NCI-H446 treated with DMSO at 0.1 percent for 48 hours (cell line): ENCODE measurements around the gene DBP.

Experiments
- DNase-seq: peaks from one replicate; lab custom pipeline; 2025; lab: John Stamatoyannopoulos, UW

The DBP gene

DNA sequence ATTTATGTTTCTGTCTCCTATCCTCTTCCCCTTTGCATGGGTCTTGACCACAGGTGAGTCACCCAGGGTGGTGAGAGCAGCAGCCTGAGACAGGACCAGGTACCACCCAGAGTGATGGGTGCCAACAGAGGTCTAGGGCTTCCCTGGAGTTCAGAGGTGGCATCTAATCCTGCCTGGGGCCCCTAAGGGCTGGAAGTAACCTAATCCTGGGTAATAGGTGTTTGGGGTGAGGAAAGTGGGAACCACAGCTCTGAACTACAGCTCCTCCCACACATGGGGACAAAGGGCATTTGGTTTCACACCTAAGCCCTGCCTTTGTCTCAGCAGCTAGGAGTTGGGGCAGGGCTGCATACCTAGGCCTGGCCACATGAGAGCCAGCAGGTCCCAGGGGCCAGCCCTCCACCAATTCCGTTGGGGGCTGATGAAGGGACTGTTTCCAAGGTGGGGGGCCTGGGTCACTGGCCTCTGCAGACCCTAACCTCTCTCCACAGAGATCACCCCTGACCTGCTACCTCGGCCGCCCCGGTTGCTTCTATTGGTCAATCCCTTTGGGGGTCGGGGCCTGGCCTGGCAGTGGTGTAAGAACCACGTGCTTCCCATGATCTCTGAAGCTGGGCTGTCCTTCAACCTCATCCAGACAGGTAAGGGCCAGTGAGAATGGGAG is 9.8 kb downstream of the DBP start:
- no peak for DNase-seq

DNA sequence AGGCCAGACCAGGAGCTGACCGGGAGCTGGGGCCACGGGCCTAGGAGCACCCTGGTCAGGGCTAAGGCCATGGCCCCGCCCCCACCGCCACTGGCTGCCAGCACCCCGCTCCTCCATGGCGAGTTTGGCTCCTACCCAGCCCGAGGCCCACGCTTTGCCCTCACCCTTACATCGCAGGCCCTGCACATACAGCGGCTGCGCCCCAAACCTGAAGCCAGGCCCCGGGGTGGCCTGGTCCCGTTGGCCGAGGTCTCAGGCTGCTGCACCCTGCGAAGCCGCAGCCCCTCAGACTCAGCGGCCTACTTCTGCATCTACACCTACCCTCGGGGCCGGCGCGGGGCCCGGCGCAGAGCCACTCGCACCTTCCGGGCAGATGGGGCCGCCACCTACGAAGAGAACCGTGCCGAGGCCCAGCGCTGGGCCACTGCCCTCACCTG is 11.3 kb downstream of the DBP start:
- no peak for DNase-seq

DNA sequence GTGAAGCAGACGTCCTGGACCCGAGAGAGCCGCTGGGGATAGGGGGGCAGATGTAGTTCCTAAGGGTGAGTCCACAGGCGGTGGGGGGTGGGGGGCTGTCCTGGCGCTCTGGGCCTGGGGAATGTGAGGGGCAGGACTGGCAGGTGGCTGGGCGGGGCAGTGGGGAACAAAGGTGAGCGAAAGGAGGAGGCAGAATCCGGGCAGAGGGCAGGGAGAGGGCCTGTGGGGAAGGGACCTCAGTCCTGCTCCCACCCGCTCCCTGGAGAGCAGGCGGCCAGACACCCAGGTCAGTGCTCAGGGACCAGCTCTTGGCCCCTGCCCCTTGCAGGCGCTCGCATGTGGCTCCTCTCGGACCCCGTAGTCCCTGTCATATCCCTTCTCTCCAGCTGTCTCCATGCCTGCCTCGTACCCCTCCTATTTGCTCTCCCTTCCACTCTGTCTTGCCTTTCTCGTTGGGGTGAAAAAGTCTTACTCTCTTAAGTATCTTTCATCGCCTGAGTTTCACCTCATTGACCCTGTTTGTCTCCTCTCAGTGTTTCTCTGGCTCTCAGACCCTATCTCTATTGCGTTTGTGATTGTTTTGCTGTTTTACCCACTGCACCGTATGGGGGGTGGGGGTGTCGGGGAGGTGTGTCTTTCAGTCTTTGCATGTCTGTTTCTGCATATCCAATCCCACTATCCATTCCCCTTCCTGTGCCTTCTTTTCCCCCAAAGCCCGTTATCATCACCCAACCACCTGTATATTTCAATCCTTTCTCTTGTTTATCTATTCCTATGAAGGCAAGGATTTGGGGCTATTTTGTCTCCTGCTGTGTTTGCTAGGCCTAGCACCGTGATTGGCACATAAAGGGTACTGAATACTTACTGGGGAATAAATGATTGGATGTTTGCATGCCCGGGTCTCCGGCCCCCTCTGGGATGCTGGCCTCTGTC is 12.1 kb downstream of the DBP start:
- no peak for DNase-seq

DNA sequence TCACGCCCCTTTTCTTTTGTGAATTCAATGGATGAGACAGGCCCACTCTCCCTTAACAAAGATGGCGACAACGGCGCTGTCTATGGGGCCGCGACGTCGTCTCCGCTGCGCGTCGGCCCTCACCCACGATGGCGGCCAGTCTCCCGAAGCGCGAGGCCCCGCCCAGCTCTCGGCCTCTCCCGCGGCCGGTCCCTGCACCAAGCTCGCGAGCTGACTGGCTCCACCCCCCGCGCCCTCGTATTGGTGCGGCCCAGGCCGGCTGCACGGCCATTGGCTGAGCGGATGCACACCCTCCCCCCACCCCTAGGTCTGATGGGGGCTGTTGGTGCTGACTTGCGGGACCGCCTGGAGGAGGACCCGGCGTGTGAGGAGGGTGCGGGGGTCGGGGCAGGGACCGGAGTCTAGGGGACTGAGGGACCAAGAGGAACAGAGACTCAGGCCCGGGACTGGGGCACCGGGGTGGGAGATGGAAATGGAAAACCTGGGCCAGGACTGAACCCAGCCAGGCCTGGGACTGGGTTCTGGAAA is 13.0 kb downstream of the DBP start:
- DNase-seq = peak; percentile 98

DNA sequence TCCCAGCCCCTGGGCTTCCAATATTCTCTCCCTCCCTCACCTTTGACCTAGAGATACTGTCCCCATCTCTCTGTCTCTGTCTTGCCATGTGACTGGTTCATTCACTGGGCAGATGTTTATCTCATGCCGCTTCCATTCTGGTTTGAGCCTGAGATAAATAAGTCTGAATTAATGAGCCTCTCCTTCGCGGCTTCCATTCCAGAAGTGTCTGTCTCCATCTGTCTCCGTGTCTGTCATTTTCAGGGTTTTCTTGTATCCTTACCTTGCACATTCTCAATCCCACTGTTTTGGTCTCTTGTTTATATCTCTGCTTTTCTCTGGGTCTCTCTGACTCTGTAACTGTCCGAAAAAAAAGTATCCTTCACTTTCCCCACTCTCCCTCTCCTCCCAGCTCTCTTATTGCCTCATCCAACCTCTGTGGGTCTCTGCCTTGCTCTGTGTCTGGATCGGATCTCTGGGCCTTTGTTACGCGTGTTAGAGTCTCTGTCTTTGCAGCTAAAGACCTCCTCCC is 13.6 kb downstream of the DBP start:
- no peak for DNase-seq

DNA sequence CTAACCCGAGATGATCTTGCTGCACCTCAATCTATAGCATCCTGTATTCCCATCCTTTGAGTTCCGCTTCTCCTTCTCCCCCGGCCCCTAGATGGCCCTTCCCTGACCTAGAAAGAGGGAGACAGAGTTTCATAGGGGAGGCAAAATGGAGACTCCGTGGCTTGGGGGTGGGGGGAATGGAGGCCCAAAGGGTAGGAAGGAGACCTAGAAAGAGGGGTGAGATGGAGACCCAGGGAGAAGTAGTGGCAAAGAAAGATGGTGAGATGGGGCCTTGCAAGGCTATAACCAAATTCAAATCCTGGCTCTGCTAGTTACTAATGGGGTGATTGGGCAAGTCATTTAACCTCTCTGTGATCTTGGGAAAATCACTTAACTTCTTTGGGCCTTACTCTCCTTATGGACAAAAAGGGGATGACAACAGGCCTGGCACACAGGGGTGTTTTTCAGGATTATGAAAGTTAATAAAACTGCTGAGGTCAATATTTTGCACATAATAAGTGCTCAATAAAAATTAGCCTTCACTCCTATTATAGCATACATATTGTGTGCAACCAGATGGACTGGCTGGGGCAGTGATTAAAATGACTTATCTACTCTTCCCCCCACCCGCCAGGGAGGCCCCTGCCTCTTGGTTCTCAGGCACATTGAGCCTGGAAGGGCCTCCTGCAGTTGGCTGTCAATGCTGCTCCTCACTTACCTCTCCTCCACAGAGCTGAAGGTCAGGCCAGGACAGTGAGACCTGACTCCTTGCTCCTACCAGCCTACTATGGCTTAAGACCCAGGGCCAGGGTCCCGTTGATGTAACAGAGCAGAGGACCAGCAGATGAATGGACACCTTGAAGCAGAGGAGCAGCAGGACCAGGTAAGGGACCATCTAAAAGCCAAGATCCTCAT is 17.2 kb downstream of the DBP start:
- no peak for DNase-seq

DNA sequence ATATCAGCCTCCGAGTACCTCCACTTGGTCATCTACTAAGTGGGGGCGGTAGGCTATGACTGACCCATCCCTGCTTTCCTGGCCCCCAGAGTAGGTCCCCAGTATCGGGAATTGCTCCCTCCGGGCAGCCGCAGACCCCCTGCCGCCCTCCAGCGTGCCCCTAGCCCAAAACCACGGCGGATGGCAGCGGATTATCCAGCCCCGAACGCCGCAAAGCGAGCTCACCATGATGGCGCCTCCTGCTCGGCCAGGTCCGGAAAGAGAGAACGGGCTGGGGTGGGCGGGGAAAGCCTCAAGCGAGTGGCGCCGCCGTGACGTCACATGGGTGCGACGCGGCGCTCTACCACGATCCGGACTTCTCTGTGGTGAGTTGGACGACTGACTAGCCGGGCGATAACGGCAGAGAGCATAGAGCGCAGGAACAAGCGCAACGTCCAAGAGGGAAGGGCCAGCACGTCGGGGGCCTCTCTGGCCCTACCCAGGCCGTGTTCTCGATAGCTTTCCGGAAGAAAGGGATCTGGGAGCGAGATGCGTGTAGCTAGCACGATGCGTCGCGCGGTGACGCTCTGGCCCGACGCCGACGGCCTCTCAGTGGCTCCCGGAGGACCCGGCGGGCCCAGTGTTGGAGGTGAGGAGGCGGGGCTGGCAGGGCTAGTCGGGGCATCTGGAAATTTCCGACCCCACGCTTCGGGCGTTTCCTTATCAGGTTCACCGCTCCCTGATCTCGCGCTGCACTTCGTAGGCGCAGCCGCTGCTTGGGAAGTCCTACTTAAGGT is 18.1 kb downstream of the DBP start, which contains the start of the genes RPL18 and SPHK2:
TSS of gene RPL18 (minus strand) at position 263 of the 776 bp plus-strand sequence. CDS start at position 228, 35 bp downstream.
TSS of gene SPHK2 (plus strand) at position 591 of the 776 bp plus-strand sequence. CDS start 1,009 bp downstream, outside the sequence.
- peak; percentile 100 for DNase-seq

DNA sequence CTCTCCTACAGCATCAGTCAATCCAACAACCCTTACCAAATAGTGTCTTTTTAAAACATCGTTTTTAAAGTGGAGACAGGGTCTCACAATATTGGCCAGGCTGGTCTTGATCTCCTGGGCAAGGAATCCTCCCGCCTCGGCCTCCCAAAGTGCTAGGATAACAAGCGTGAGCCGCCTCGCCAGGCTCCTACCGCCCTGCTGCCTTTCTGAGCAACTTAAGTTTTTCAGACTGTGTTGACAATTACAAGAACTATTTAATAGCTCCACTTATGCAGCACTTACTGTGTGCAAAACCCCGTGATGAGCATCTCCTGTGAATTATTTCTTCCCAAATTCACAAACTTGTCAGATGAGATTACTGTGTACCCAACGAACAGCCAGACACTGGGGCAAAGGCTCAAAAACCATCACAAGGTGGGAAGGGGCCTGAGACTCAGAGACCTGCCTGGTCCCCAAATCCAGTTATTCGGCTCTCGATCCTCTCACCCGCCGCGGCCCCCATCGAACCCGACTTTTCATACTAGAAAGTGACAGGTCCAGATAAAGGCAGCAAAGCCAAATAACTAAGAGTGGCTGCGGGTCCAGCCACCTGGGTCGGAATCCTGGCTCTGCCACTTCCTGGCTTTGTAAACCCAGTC is 18.8 kb downstream of the DBP start:
- DNase-seq = no peak

DNA sequence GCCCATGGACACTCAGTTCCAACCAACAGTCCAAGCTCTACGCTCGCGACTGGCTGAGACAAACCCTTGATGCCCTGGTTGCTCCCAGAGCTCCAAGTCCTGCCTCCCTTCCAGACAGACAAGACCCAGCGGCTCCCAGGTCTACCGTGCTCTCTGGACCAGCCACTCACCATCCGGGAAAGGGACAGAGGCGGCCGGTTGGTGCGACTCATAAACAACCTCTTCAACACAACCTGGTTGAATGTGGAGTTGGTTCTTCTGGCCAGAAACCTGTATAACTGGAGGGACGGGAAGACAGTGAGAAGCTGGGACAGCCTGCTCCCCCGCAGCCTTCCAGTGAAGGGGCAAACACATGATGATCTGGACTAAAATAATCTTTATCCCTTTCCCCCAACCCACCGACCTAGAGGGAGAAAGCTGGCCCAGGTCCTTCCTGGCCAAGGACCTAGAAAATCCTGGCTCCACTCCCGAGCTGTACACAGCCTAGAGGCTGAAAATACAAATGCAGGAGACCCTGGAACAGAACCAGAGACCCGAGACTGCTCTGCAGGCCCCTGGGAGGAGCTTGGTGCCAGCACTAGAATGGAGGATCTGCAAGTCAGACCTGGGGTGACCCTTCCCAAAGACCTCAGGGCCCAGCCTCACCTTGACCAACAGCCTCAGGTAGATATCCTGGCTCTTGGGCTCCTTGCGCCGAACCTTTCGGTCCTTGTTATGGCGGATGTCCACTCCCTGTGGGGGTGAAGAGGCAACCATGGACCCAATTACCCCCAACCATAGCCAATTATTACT is 19.8 kb downstream of the DBP start:
- no peak for DNase-seq

DNA sequence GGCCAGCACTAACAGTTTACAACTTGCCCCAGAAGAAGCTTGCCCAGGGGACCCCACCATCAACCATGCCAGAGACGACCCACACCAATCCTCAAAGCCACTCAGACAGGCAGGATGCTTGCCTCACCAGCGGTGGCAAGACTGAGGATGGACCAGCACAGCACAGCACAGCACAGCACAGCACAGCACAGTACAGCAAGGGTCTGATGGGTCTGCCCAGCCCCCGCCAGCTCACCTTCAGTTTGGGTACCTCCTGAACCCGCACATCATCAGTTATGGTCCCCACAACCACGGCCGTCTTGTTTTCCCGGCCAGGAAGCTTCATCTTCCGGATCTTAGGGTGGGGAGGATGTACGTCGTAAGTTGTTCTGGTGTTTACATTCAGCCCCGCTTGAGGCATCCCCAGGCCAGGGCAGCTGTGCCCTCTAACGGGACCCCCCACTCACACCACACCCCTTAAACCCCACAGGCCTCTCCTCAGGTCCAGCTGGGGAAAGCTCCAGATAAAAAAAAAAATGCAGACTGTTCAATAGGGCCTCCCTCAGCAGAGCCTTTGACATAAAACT is 20.6 kb downstream of the DBP start:
- no peak for DNase-seq

DNA sequence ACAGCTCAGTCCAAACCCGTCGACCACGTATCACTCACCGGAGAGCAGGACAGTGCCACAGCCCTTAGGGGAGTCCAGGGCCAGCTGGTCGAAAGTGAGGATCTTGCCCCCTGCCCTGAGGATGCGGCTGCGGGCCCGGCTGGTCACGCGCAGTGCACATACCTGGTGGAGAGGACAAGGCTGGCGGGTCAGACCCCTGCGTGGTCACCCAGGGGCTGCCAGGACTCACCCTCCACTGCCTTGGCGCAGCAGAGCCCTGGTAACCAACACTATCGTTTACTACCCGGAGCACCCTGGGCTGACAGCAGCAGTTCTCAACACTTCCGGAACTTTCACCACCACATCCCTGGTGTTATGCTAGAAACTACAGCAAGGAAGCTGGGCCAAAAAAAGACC is 21.1 kb downstream of the DBP start:
- no peak for DNase-seq

DNA sequence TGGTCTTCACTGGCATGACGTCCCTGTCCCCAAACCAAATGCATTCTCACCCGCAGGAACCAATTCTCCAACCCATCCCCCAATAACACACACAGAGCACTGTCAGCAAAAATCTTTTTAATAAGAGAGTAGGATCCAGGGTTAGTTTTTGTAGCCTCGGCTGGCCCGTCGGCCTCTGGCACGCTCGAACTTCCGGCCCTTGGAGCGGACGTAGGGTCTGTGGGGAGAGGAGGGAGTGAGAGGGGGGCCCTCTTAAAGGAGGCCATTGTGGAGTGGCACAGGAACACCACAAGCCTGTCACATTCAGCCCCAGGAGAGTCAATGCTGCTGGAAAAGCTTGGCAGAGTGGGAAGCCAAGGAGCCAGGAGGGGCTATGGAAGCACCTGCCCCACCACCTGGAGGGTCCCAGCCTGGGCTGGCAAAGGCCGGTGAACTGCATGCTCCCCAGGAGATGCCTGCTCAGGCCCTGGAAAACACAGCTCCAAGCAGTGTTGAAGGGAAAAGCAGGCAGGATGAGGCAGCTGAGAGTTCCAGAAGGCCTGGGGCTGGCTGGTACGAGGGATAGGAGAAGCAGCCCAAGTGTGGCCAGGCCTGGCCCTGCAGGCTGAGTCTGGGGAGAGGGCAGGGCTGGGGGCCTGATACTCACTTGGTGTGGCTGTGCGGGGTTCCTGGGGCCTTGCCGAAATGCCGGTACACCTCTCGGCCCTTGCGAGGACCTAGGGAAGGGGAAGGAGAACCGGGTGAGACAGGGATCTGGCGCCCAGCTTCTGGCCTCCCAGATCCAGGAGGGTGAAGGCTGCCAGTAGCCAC is 21.7 kb downstream of the DBP start:
- no peak for DNase-seq

DNA sequence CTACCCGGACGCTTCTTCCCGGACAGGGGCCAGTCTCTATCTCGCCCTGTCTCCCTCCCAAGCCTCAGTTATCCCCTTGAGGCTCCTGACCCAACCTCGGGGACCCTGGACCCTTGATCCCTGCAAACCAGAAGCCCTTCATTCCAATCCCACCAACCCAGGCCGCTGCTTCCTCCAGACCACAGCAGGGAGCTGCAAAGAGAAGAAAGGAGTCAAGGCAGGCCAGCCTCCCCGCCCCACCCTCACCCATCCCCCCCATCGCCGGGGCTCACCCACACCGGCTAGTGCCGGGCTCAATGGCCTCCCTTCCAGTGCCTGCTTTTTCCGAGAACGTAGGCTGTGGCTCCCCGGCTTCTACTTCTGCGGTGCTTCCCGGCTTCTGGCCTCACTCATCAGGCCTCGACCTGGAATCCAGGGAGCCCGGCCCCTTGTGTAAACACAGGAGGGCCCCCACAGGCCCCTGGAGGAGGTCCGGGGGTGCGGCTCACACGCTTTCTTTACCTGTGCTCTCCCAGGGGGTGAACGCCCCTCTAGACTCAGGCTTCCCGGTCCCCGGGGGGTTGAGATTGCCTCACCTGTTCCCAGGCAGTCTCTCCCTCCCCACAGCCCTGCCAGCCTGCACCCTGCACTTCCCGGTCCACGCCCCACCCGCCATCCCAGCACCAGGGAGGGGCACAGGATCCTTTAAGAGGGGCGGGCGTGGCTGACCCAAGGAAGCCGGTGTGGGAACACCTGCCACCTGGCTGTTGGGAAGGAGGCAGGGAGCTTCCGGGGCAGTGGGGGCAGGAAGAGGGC is 22.5 kb downstream of the DBP start, which contains the start of gene FAM83E:
TSS of gene FAM83E (minus strand) at position 641 of the 795 bp plus-strand sequence. CDS start 1,704 bp downstream, outside the sequence.
- DNase-seq = no peak

DNA sequence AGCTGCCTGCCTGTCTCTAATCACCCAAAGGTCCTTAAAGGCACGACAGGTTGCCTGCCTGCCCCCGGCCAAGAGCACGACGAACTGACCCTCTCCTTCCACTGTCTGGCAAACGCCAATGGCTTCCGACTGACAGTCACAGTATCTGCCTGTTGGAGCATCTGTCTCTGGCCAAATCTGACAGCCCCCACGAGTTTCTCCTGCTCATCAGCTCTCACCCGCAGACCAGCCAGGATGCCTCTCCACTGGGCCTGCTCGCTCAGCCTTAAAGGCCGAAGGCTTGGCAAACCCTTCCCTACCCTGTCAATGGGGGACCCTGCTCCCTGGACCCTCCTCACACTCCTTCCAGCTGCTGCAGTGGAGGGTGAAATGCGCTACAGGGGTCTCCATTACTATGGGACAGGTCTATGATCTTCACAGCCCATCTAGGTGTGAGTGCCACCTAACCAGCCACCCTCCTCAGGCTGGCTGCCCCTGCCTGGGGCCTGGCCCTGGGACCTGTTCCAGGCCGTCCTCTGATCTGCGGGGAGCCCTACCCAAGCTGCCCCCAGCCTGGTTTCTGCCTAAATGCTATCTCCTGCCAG is 23.2 kb downstream of the DBP start:
- no peak for DNase-seq

DNA sequence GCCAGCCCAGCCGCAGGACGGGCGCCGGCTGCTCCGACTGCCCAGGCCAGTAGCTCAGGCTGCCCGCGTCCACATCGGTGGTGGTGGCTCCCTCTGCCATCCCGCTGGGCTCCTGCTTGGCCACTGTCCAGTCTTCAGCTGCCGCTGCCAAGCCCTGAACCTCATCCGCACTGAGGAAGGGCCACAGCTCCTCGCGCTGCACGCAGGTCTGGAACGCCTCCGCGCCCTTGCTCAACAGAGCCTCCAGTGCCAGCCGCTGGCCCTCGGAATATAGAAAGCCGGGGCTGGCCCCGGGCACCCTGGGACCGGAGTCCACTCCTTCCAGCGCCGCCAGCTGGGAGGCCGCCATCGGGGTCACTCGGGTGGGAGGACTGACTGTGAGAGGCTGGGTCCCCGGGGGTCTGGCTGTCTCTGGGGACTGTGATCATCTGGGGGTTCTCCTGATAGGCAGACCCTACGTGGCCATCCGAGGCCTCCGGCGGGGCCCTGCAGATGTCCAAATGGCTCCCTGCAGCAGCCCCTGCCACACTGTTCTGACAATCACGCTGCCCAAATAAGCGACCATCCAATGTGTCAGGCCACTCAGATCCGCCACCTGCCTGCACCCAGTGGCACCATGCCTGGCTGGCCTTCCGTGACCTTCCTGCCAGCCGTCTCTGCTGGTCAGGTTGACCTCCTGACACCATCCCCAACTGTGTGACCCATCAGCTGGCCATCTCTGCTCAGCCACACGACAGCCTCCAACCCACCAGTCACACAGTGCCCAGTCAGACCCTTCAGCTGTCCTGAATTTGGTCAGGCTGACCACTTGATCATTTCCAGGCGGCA is 23.9 kb downstream of the DBP start:
- DNase-seq = no peak

DNA sequence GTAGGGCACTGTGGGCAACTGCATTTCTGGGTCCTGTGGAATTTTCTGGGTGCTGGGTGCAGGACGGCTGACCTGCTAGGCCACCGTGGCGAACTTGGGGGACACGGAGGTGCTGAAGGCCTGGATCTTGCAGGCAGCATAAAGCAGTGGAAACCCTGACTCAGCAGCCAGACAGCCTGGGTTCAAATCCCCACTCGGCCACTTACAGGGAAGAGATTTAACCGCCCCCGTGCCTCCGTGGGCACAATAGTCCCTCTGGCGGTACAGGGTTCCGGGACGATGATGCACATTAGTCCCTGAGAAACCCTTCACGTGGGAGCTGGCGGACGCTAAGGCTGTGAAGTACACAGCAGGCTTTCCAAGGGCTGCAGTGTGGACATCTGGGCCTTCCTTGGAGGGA is 25.3 kb downstream of the DBP start:
- DNase-seq = no peak
